ENCODE data around the gene CTNNBL1. TPM values are rescaled to one million over a fixed set of nuclear protein-coding genes. Genes with fewer than 3 reads are reported as not detected.
"Not testable (repeated sequence)": the region's sequence is repeated elsewhere in the genome, so short reads cannot be mapped to it uniquely, and the experiment has no call there.

CTNNBL1 gene
- total RNA-seq, 4 donors from 2014 or later = 25.5 to 38.4 (median 35.1) TPM

DNA sequence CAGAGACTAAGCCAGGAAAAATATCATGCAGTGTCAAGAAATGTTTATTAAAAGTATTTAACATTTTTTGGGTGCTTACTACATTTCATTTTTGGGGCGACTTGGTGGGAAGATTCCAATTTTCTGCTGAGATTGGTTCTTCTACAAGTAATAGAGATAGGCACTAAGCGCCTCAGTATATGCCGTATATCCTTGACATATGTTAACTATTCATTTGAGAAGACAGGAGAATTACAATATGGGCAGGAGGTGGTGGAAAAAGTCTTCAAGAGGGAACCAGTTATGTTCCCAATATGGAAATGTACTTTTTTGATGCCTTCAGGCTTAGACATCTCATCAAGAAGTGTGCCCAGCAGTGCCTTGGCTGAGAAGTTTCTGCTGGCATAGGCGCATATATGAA is 6.5 kb downstream of the CTNNBL1 start:
- WGBS, 2 donors = 92 to 93% methylated on average over 4 of the region's 4 CpGs

GRCh38 chr20:37701676-37702075 is 7.8 kb downstream of the CTNNBL1 start:
- H3K27me3 ChIP-seq; H3K27ac ChIP-seq; H3K4me1 ChIP-seq; H3K36me3 ChIP-seq; H3K4me3 ChIP-seq; H3K9me3 ChIP-seq; DNase-seq (ENCODE audit: low spot score in 2 of 2): not testable (repeated sequence)
- WGBS, 2 donors = 85 to 93% methylated on average over 17 of the region's 17 CpGs

More for the DNA sequence above, 6.5 kb downstream of the CTNNBL1 start:
- Histone ChIP-seq H3K27ac (no peak overlapping the region), H3K4me1 (peaks cover 0 to 15% (median 4%) of the 10 kb centered on the region in 4 donors), H3K9me3 (no peaks in the 10 kb centered on the region), H3K36me3 (no peaks in the 10 kb centered on the region), H3K27me3 (no peaks in the 10 kb centered on the region), H3K4me3 (no peak overlapping the region)
- TF ChIP-seq CTCF (IDR thresholded peaks at IDR 0.05) (no peak), EP300 (IDR thresholded peaks at IDR 0.05) (no peak), POLR2A (IDR thresholded peaks at IDR 0.05) (no peak)
- DNase-seq (ENCODE audit: low spot score in 2 of 2) = no peak

DNA sequence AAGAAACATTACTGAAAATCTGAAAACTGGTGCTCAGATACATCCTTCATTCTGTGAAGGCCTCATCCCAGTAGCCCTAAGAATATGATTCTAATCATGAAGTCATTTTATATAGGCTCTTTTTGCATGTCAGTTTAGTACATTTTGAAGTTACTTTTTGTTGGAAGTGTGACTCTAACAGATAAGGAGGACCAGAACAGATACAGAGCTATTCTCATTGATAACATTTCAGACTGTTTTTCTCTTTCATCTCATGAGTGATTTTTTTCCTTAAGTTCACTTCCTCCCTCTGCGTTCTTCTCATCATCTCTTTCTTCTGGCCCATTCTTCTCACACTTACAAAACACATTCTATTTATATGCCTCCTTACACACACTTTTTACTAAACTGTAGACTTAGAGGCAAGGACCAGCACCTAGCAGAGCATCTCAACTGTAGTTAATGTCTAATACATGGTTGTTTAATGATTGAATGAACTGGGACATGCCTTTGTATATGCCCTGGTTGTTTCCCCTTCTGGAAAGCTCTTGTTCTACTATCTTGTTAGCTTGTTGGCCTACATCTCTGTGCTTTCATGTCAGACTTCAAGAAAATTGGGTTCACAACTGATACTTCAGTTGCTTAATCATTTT is 8.7 kb downstream of the CTNNBL1 start:
- Histone ChIP-seq H3K27ac (no peak overlapping the region), H3K27me3 (no peaks in the 10 kb centered on the region), H3K4me3 (no peak overlapping the region), H3K36me3 (peaks cover 0 to 9% (median 0%) of the 10 kb centered on the region in 3 donors), H3K4me1 (peaks cover 0 to 7% (median 0%) of the 10 kb centered on the region in 4 donors), H3K9me3 (peaks cover 0 to 5% (median 0%) of the 10 kb centered on the region in 4 donors)
- TF ChIP-seq POLR2A (IDR thresholded peaks at IDR 0.05) (no peak), CTCF (IDR thresholded peaks at IDR 0.05) (no peak), EP300 (IDR thresholded peaks at IDR 0.05) (no peak)
- no peak for DNase-seq (ENCODE audit: low spot score in 2 of 2)
- 79 to 80% methylated on average over 1 of the region's 1 CpG for WGBS, 2 donors

- TF ChIP-seq CTCF (IDR thresholded peaks at IDR 0.05) (no peak), POLR2A (IDR thresholded peaks at IDR 0.05) (no peak), EP300 (IDR thresholded peaks at IDR 0.05) (no peak)
- 80 to 86% methylated on average over 6 of the region's 6 CpGs for WGBS, 2 donors
- no peak for DNase-seq (ENCODE audit: low spot score in 2 of 2)
- no peak overlapping the region for H3K4me3 ChIP-seq
- peaks cover 0 to 7% (median 0%) of the 10 kb centered on the region in 4 donors for H3K4me1 ChIP-seq
- H3K9me3 ChIP-seq = peaks cover 0 to 5% (median 0%) of the 10 kb centered on the region in 4 donors
- H3K27ac ChIP-seq = no peak overlapping the region
- H3K27me3 ChIP-seq = no peaks in the 10 kb centered on the region
- H3K36me3 ChIP-seq = peaks cover 0 to 9% (median 0%) of the 10 kb centered on the region in 3 donors
These were observed 9.4 kb downstream of the CTNNBL1 start for GRCh38 chr20:37703035-37703845.

DNA sequence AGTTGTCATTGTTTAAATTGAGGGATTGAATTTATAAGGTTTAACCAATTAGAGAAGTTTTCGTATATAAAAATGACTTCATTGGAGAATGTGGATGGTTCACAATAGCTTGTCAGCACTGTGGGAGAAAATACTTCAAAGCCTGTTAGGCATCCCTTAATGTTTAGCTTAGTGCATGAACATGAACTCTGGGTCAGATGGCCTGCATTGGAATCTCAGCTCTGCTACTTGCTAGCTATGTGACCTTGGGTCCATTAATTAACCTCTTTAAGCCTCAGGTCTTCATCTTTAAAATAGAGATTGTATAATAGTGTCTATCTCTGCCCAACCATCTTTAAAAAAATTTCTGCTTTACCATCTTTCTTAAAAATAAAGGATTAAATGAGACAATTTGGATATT is 11.1 kb downstream of the CTNNBL1 start:
- no peaks in the 10 kb centered on the region for H3K4me1 ChIP-seq
- 84 to 92% methylated on average over 1 of the region's 1 CpG for WGBS, 2 donors
- H3K27me3 ChIP-seq = no peaks in the 10 kb centered on the region
- no peak overlapping the region for H3K4me3 ChIP-seq
- no peak overlapping the region for H3K27ac ChIP-seq
- peaks cover 0 to 5% (median 0%) of the 10 kb centered on the region in 4 donors for H3K9me3 ChIP-seq
- no peak for DNase-seq (ENCODE audit: low spot score in 2 of 2)
- H3K36me3 ChIP-seq = peaks cover 0 to 9% (median 0%) of the 10 kb centered on the region in 3 donors
- TF ChIP-seq EP300 (IDR thresholded peaks at IDR 0.05) = no peak
- no peak for TF ChIP-seq POLR2A (IDR thresholded peaks at IDR 0.05)
- no peak for TF ChIP-seq CTCF (IDR thresholded peaks at IDR 0.05)
